GM13977 (cell line): Measurements from ENCODE around the gene CNTNAP2.

ENCODE experiments used
- DNase-seq: peaks from one replicate; pipeline ENCODE4 v3.0.0; 2012; ENCODE audit warnings: low spot score
- CTCF ChIP-seq: IDR thresholded peaks from 2 replicates; pipeline ENCODE4 v1.5.1; 2012; ENCODE audit warnings: mild to moderate bottlenecking, control low read depth; ENCODE audit not compliant: insufficient read depth; ENCODE audit errors: extremely low read depth, missing control alignments
- in situ Hi-C: fragments of 300-500 bp; cut with MboI; formaldehyde crosslinking; loops from one replicate; pipeline ENCODE4 v1.12.0; 2022; ENCODE audit warnings: low sequenced_read_pairs, low pct_unique_long_range_greater_than_20kb, mixed read lengths, inconsistent platforms; ENCODE audit not compliant: unreplicated experiment

CNTNAP2 gene

GRCh38 chr7:148187471-148187870, 2070.9 kb downstream of the CNTNAP2 start:
- no peak for TF ChIP-seq CTCF
- in situ Hi-C loops = no loop called here

GRCh38 chr7:148191391-148192065, 2074.9 kb downstream of the CNTNAP2 start:
- DNase-seq = no peak
- in situ Hi-C loops = no loop called here
- no peak for TF ChIP-seq CTCF

More at GRCh38 chr7:148187471-148187870, 2070.9 kb downstream of the CNTNAP2 start:
- DNase-seq = no peak

GRCh38 chr7:148192491-148192890, 2075.9 kb downstream of the CNTNAP2 start:
- TF ChIP-seq CTCF = no peak
- in situ Hi-C loops = no loop called here
- no peak for DNase-seq

- TF ChIP-seq CTCF = no peak
- in situ Hi-C loops = no loop called here
Observed at GRCh38 chr7:148201992-148202391, 2085.4 kb downstream of the CNTNAP2 start.

GRCh38 chr7:148204639-148205304, 2088.2 kb downstream of the CNTNAP2 start:
- DNase-seq = no peak
- no peak for TF ChIP-seq CTCF
- in situ Hi-C loops = no loop called here

More at GRCh38 chr7:148201992-148202391, 2085.4 kb downstream of the CNTNAP2 start:
- DNase-seq = no peak

- DNase-seq = no peak
- in situ Hi-C loops = no loop called here
- no peak for TF ChIP-seq CTCF
Observed at GRCh38 chr7:148209643-148210190, 2093.1 kb downstream of the CNTNAP2 start.
